ENCODE data around the gene HPDL. TPM values are rescaled to one million over a fixed set of nuclear protein-coding genes. Genes with fewer than 3 reads are reported as not detected.
"Not testable (repeated sequence)": the region's sequence is repeated elsewhere in the genome, so short reads cannot be mapped to it uniquely, and the experiment has no call there.

Gene HPDL
- total RNA-seq, 3 donors from 2014 or later, result 2.1 to 8.8 (median 7.4) TPM

GRCh38 chr1:45356186-45356585 lies 29.5 kb downstream of the HPDL start:
- intact Hi-C loops (cut with DNase I, micrococcal nuclease), result loop anchor here in 1 of 2 donors (10.0 kb wide), 1 partner anchor 219 kb away; no protein-coding TSS in a partner anchor
- Histone ChIP-seq H3K9me3 (no peaks in the 10 kb centered on the region), H3K36me3 (ENCODE audit: low read depth) (no peaks in the 10 kb centered on the region), H3K4me3 (no peak overlapping the region), H3K4me1 (ENCODE audit: low read depth) (peaks cover 14% of the 10 kb centered on the region)
- DNase-seq, result no peak
- TF ChIP-seq, protein P1, sequence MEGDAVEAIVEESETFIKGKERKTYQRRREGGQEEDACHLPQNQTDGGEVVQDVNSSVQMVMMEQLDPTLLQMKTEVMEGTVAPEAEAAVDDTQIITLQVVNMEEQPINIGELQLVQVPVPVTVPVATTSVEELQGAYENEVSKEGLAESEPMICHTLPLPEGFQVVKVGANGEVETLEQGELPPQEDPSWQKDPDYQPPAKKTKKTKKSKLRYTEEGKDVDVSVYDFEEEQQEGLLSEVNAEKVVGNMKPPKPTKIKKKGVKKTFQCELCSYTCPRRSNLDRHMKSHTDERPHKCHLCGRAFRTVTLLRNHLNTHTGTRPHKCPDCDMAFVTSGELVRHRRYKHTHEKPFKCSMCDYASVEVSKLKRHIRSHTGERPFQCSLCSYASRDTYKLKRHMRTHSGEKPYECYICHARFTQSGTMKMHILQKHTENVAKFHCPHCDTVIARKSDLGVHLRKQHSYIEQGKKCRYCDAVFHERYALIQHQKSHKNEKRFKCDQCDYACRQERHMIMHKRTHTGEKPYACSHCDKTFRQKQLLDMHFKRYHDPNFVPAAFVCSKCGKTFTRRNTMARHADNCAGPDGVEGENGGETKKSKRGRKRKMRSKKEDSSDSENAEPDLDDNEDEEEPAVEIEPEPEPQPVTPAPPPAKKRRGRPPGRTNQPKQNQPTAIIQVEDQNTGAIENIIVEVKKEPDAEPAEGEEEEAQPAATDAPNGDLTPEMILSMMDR (IDR thresholded peaks at IDR 0.05), result no peak
- peak; percentile 39 for ATAC-seq

GRCh38 chr1:45359882-45360513 lies 33.3 kb downstream of the HPDL start:
- H3K9me3 ChIP-seq, result no peaks in the 10 kb centered on the region
- DNase-seq, result peak in 2 of 3 donors; percentile 61 to 90

GRCh38 chr1:45360981-45361380 lies 34.3 kb downstream of the HPDL start:
- intact Hi-C loops (cut with DNase I, micrococcal nuclease), result loop anchor here in 1 of 2 donors (2.0 to 10.0 kb wide), 2 partner anchors 130 to 214 kb away; partner anchors contain the start of gene TESK2
- H3K4me3 ChIP-seq; H3K36me3 ChIP-seq (ENCODE audit: low read depth); H3K9me3 ChIP-seq: not testable (repeated sequence)
- H3K4me1 ChIP-seq (ENCODE audit: low read depth), result peaks cover 18% of the 10 kb centered on the region
- ATAC-seq, result peak; percentile 97
- peak in 2 of 3 donors; percentile 43 to 63 for DNase-seq

More at GRCh38 chr1:45359882-45360513, 33.3 kb downstream of the HPDL start:
- no peaks in the 10 kb centered on the region for H3K36me3 ChIP-seq (ENCODE audit: low read depth)
- TF ChIP-seq, protein P1 (IDR thresholded peaks at IDR 0.05), result peak; percentile 38
- H3K4me1 ChIP-seq (ENCODE audit: low read depth), result peaks cover 18% of the 10 kb centered on the region
- intact Hi-C loops (cut with DNase I, micrococcal nuclease), result loop anchor here (2.0 to 10.0 kb wide), 2 partner anchors 131 to 215 kb away; partner anchors contain the start of gene TESK2 (in 1 of the 2)
- ATAC-seq, result peak; percentile 67
- no peak overlapping the region for H3K4me3 ChIP-seq

GRCh38 chr1:45364294-45364693 lies 37.6 kb downstream of the HPDL start:
- intact Hi-C loops (cut with DNase I, micrococcal nuclease), result loop anchor here in 1 of 2 donors (10.0 kb wide), 1 partner anchor 211 kb away; no protein-coding TSS in a partner anchor
- Histone ChIP-seq H3K4me3 (no peak overlapping the region), H3K9me3 (no peaks in the 10 kb centered on the region), H3K36me3 (ENCODE audit: low read depth) (no peaks in the 10 kb centered on the region), H3K4me1 (ENCODE audit: low read depth) (peaks cover 18% of the 10 kb centered on the region)
- DNase-seq (no peak), ATAC-seq (no peak)
- TF ChIP-seq, protein P1 (IDR thresholded peaks at IDR 0.05), result no peak

DNA sequence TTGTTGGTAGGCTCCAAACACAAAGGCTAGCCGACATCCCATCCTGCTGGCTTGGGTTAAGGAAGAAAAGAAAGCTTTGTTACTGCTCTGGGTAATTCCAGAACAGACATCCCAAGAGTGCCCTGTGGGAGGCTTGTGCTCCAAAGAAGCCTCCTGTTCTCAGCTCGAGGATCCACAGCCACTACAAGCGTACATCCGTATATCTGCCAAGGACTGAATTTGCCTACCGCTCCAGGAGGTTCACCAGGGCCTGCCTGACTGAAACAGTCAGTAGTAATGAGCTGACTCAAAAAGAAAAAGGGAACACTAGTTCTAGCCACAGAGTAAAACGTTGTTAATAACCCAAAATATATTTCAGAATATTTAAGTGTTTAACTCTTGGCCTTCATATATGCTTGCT lies 38.4 kb downstream of the HPDL start:
- Histone ChIP-seq H3K36me3 (ENCODE audit: low read depth) (no peaks in the 10 kb centered on the region), H3K9me3 (no peaks in the 10 kb centered on the region), H3K4me1 (ENCODE audit: low read depth) (peaks cover 16% of the 10 kb centered on the region), H3K4me3 (no peak overlapping the region)
- ATAC-seq (no peak), DNase-seq (no peak)
- TF ChIP-seq, protein P1 (IDR thresholded peaks at IDR 0.05), result no peak
- intact Hi-C loops (cut with DNase I, micrococcal nuclease), result loop anchor here in 1 of 2 donors (10.0 kb wide), 1 partner anchor 210 kb away; no protein-coding TSS in a partner anchor

DNA sequence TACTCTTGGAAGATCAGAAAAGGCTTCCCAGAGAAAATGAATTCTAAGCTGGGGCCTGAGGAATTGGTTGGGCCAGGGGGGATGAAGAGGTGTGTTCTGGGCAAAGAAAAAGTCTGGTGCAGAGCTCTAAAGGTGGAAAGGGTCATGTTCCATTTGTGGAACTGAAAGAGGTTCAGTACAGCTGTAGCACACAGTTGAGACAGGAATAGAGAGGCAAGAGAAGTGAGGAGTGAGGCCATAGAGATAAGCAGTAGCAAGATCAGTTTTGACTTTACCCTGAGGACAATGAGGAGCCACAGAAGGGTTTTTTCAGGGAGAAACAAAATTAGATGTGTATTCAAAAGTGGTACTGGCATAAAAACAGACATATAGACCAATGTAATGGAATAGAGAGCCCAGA lies 43.9 kb downstream of the HPDL start:
- ATAC-seq (no peak), DNase-seq (no peak)
- Histone ChIP-seq H3K9me3 (no peaks in the 10 kb centered on the region), H3K4me3 (no peak overlapping the region), H3K4me1 (ENCODE audit: low read depth) (no peaks in the 10 kb centered on the region), H3K36me3 (ENCODE audit: low read depth) (no peaks in the 10 kb centered on the region)
- intact Hi-C loops (cut with DNase I, micrococcal nuclease), result no loop called here
- TF ChIP-seq, protein P1 (IDR thresholded peaks at IDR 0.05), result no peak
